ENCODE results near the gene LSS.

The LSS gene

DNA sequence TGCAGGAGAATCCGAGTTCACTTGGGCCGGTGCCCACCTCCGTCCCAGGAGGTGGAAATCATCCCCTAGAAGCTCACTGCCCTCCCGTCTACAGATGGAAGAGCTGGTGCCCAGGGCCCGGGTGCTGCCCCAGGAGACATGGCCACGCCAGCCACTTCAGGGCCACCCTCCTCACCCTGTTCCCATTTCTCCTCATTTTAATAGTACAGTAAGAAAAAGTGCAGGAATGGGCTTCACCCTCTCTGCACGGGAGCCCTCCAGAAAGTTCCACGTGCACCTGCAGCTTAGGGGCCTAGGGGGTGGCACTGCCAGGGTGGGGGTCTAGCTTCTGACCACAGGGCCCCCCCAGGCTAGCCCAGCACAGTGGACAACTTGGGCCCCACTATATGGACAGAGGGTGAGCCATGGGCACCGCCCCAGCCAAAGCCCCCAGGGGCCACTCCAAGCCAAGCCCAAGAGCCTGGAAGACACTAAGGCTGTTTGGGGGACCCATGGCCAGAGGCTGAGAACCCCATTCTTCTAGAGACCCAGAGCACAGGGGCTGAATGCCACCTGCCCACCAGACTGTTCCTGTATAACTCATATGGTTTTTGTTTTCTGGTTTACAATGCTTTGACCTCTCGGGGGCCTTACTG is 69.8 kb downstream of the LSS start:
- Histone ChIP-seq H3K27me3 (replicated peaks) (no peaks in the 10 kb centered on the region), H3K36me3 (replicated peaks) (peaks cover 5% of the 10 kb centered on the region), H3K4me3 (ENCODE audit: low read depth, low read length) (no peak overlapping the region), H3K27ac (no peak overlapping the region)
- in situ Hi-C loops (cut with HindIII; ENCODE audit: low pct_ligation_motif_present, low sequenced_read_pairs), result no loop called here
- TF ChIP-seq, protein P1, sequence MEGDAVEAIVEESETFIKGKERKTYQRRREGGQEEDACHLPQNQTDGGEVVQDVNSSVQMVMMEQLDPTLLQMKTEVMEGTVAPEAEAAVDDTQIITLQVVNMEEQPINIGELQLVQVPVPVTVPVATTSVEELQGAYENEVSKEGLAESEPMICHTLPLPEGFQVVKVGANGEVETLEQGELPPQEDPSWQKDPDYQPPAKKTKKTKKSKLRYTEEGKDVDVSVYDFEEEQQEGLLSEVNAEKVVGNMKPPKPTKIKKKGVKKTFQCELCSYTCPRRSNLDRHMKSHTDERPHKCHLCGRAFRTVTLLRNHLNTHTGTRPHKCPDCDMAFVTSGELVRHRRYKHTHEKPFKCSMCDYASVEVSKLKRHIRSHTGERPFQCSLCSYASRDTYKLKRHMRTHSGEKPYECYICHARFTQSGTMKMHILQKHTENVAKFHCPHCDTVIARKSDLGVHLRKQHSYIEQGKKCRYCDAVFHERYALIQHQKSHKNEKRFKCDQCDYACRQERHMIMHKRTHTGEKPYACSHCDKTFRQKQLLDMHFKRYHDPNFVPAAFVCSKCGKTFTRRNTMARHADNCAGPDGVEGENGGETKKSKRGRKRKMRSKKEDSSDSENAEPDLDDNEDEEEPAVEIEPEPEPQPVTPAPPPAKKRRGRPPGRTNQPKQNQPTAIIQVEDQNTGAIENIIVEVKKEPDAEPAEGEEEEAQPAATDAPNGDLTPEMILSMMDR (IDR thresholded peaks at IDR 0.05; ENCODE audit: low read depth, low read length, missing control alignments), result no peak
- no peak for DNase-seq

DNA sequence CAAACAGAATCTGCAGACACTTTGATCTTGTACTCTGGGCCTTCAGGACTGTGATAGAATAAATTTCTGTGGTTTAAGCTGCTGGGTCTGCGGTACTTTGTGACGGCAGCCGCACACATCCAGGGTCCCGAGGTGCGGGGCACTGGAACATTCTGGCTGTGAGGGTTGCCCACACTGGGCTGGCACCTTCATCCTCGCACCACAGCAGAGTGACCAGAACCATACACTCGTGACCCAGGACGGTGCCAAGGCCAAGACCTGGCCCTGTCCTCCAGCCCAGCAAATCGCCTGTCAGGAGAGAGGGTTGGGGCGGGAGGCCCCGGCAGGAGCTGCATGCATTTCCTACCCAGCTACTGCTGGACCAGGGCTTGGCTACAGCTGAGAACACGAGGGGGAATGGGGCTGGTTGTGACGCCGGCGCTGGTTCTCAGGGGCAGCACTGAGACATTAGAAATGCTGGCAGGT is 70.6 kb downstream of the LSS start:
- Histone ChIP-seq H3K36me3 (replicated peaks) (peaks cover 5% of the 10 kb centered on the region), H3K4me3 (ENCODE audit: low read depth, low read length) (no peak overlapping the region), H3K27ac (no peak overlapping the region), H3K27me3 (replicated peaks) (no peaks in the 10 kb centered on the region)
- no peak for DNase-seq
- in situ Hi-C loops (cut with HindIII; ENCODE audit: low pct_ligation_motif_present, low sequenced_read_pairs), result no loop called here
- TF ChIP-seq, protein P1 (IDR thresholded peaks at IDR 0.05; ENCODE audit: low read depth, low read length, missing control alignments), result no peak

DNA sequence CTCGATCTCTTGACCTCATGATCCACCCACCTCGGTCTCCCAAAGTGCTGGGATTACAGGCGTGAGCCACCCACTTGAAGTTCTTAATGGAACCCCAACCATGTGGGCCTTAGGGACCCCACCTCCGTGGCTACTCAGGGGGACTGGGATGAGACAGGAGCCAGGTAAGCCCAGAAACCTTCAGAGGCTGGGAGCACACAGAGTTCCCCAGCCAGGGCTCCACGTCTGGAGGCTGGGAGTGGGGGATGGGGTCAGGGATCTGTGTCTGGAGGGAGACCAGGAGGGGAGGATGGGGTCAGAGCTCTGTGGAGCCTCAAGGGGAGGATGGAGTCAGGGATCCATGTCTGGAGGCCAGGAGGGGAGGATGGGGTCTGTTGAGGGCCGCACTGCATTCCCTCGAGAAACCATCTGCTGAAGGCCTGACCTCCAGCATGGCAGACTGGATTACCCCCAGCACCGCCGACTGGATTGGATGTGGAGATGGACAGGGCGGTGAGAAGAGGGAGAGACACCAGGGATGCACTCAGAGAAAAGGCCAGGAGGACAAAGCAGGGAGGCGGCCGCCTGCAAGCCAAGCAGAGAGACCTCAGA is 71.1 kb downstream of the LSS start:
- DNase-seq, result no peak
- no peaks in the 10 kb centered on the region for H3K27me3 ChIP-seq (replicated peaks)
- no peak overlapping the region for H3K27ac ChIP-seq
- no peak overlapping the region for H3K4me3 ChIP-seq (ENCODE audit: low read depth, low read length)
- in situ Hi-C loops (cut with HindIII; ENCODE audit: low pct_ligation_motif_present, low sequenced_read_pairs), result no loop called here
- TF ChIP-seq, protein P1 (IDR thresholded peaks at IDR 0.05; ENCODE audit: low read depth, low read length, missing control alignments), result no peak
- peaks cover 5% of the 10 kb centered on the region for H3K36me3 ChIP-seq (replicated peaks)

DNA sequence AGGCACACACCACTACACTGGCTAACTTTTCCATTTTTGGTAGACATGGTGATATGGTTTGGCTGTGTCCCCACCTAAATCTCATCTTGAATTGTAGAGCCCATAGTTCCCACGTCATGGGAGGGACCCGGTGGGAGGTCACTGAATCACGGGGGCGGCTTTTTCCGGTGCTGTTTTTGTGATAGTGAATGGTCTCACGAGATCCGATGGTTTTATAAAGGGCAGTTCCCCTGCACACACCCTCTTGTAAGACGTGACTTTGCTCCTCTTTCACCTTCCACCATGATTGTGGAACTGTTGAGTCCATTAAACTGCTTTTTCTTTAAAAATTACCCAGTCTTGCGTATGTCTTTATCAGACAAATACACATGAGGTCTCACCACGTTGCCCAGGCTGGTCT is 71.9 kb downstream of the LSS start:
- TF ChIP-seq, protein P1 (IDR thresholded peaks at IDR 0.05; ENCODE audit: low read depth, low read length, missing control alignments), result no peak
- no peak for DNase-seq
- no peak overlapping the region for H3K27ac ChIP-seq
- H3K4me3 ChIP-seq (ENCODE audit: low read depth, low read length), result no peak overlapping the region
- peaks cover 5% of the 10 kb centered on the region for H3K36me3 ChIP-seq (replicated peaks)
- in situ Hi-C loops (cut with HindIII; ENCODE audit: low pct_ligation_motif_present, low sequenced_read_pairs), result no loop called here
- no peaks in the 10 kb centered on the region for H3K27me3 ChIP-seq (replicated peaks)

DNA sequence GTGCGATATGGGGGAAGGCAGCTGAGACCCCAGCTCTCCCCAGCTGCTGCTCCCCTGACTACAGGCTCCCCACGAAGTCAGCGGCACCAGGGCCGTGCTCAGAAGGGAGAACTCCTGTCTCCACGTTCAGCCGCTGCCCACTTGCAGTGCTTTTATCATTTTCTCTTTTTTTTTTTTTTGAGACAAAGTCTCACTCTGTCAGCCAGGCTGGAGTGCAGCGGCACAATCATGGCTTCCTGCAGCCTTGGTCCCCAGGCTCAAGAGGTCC is 72.3 kb downstream of the LSS start:
- Histone ChIP-seq H3K27ac (no peak overlapping the region), H3K27me3 (replicated peaks) (no peaks in the 10 kb centered on the region), H3K36me3 (replicated peaks) (peaks cover 3% of the 10 kb centered on the region), H3K4me3 (ENCODE audit: low read depth, low read length) (no peak overlapping the region)
- in situ Hi-C loops (cut with HindIII; ENCODE audit: low pct_ligation_motif_present, low sequenced_read_pairs), result no loop called here
- no peak for DNase-seq
- TF ChIP-seq, protein P1 (IDR thresholded peaks at IDR 0.05; ENCODE audit: low read depth, low read length, missing control alignments), result no peak
